ENCODE data around the gene MAGI2. TPM values are rescaled to one million over a fixed set of nuclear protein-coding genes. Genes with fewer than 3 reads are reported as not detected.
A peak's percentile ranks its signal among the peaks of the same experiment; 100 is the strongest.

MAGI2 gene
- total and polyA plus RNA-seq, 4 donors, result 43.4 to 61.3 (median 50.1) TPM

- WGBS (ENCODE audit: insufficient coverage), result no CpG with 5 or more reads among the region's 1 CpG
- H3K27ac ChIP-seq (ENCODE audit: low read depth, low read length), result no peak overlapping the region
Measured at GRCh38 chr7:78148166-78148894, 1305.1 kb downstream of the MAGI2 start.

DNA sequence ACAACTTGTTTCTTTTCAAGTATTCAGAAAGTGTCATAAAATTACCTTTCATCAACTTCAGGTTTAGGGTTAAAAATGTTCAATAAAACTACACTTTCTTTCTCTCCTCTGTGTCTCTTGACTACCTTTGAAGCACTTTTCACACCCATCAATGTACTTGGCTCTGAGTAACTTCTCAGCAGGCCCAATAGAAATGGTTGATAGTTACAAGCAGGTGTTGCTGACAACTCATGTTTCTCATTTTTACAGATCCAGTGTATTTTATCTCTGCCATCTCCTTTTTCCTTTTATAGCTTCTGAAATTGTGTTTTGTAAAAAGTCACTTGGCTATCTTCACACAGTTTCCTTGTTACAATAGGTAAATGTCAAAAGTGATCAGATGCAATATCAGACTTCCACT is 1306.9 kb downstream of the MAGI2 start:
- Histone ChIP-seq H3K4me3 (ENCODE audit: low read depth, low read length) (no peak overlapping the region), H3K36me3 (ENCODE audit: control insufficient read depth, insufficient read depth, low read length) (no peaks in the 10 kb centered on the region), H3K9me3 (ENCODE audit: control insufficient read depth, insufficient read depth, low read length) (no peaks in the 10 kb centered on the region), H3K4me1 (ENCODE audit: control insufficient read depth, insufficient read depth, low read length) (peaks cover 3% of the 10 kb centered on the region), H3K27ac (ENCODE audit: low read depth, low read length) (no peak overlapping the region), H3K27me3 (ENCODE audit: control insufficient read depth, insufficient read depth, low read length) (no peaks in the 10 kb centered on the region)
- no peak for DNase-seq (ENCODE audit: low read depth in 4 of 6, low spot score in 6 of 6)

More at GRCh38 chr7:78148166-78148894, 1305.1 kb downstream of the MAGI2 start:
- H3K9me3 ChIP-seq (ENCODE audit: control insufficient read depth, insufficient read depth, low read length), result no peaks in the 10 kb centered on the region
- no peaks in the 10 kb centered on the region for H3K36me3 ChIP-seq (ENCODE audit: control insufficient read depth, insufficient read depth, low read length)
- peaks cover 3% of the 10 kb centered on the region for H3K4me1 ChIP-seq (ENCODE audit: control insufficient read depth, insufficient read depth, low read length)
- H3K27me3 ChIP-seq (ENCODE audit: control insufficient read depth, insufficient read depth, low read length), result no peaks in the 10 kb centered on the region
- H3K4me3 ChIP-seq (ENCODE audit: low read depth, low read length), result no peak overlapping the region
- no peak for DNase-seq (ENCODE audit: low read depth in 4 of 6, low spot score in 6 of 6)

DNA sequence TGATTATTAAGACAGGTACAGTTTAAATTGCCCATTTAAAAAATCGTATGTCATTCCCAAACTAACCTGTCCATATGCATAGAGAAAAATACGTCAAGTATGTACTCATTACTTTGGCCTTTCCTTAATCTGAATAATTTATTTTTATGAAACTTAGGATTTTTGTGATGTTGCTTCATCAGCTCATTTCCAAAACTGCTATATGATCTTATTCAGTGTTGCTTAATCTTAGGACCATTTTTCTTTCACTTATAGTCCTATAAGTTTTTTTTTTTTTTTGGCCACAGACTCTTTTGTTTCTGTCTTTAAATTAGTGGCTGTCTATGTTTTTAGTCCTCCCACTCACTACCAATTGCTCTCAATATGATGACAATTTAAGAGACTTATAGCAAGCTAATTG is 1309.8 kb downstream of the MAGI2 start:
- Histone ChIP-seq H3K9me3 (ENCODE audit: control insufficient read depth, insufficient read depth, low read length) (no peaks in the 10 kb centered on the region), H3K4me1 (ENCODE audit: control insufficient read depth, insufficient read depth, low read length) (no peaks in the 10 kb centered on the region), H3K36me3 (ENCODE audit: control insufficient read depth, insufficient read depth, low read length) (no peaks in the 10 kb centered on the region), H3K27ac (ENCODE audit: low read depth, low read length) (no peak overlapping the region), H3K27me3 (ENCODE audit: control insufficient read depth, insufficient read depth, low read length) (no peaks in the 10 kb centered on the region), H3K4me3 (ENCODE audit: low read depth, low read length) (no peak overlapping the region)
- no CpG with 5 or more reads among the region's 2 CpGs for WGBS (ENCODE audit: insufficient coverage)
- no peak for DNase-seq (ENCODE audit: low read depth in 4 of 6, low spot score in 6 of 6)

GRCh38 chr7:78141522-78142281 is 1311.8 kb downstream of the MAGI2 start:
- Histone ChIP-seq H3K27me3 (ENCODE audit: control insufficient read depth, insufficient read depth, low read length) (no peaks in the 10 kb centered on the region), H3K27ac (ENCODE audit: low read depth, low read length) (no peak overlapping the region), H3K4me1 (ENCODE audit: control insufficient read depth, insufficient read depth, low read length) (no peaks in the 10 kb centered on the region), H3K4me3 (ENCODE audit: low read depth, low read length) (no peak overlapping the region), H3K36me3 (ENCODE audit: control insufficient read depth, insufficient read depth, low read length) (no peaks in the 10 kb centered on the region), H3K9me3 (ENCODE audit: control insufficient read depth, insufficient read depth, low read length) (no peaks in the 10 kb centered on the region)
- DNase-seq (ENCODE audit: low read depth in 4 of 6, low spot score in 6 of 6), result peak in 1 of 6 donors; percentile 87
- WGBS (ENCODE audit: insufficient coverage), result no CpG with 5 or more reads among the region's 9 CpGs

- no peaks in the 10 kb centered on the region for H3K27me3 ChIP-seq (ENCODE audit: control insufficient read depth, insufficient read depth, low read length)
- DNase-seq (ENCODE audit: low read depth in 4 of 6, low spot score in 6 of 6), result no peak
- no CpG with 5 or more reads among the region's 2 CpGs for WGBS (ENCODE audit: insufficient coverage)
- no peak overlapping the region for H3K27ac ChIP-seq (ENCODE audit: low read depth, low read length)
- H3K4me1 ChIP-seq (ENCODE audit: control insufficient read depth, insufficient read depth, low read length), result no peaks in the 10 kb centered on the region
- no peaks in the 10 kb centered on the region for H3K9me3 ChIP-seq (ENCODE audit: control insufficient read depth, insufficient read depth, low read length)
- H3K4me3 ChIP-seq (ENCODE audit: low read depth, low read length), result no peak overlapping the region
- H3K36me3 ChIP-seq (ENCODE audit: control insufficient read depth, insufficient read depth, low read length), result no peaks in the 10 kb centered on the region
Measured at GRCh38 chr7:78140109-78140508, 1313.4 kb downstream of the MAGI2 start.

DNA sequence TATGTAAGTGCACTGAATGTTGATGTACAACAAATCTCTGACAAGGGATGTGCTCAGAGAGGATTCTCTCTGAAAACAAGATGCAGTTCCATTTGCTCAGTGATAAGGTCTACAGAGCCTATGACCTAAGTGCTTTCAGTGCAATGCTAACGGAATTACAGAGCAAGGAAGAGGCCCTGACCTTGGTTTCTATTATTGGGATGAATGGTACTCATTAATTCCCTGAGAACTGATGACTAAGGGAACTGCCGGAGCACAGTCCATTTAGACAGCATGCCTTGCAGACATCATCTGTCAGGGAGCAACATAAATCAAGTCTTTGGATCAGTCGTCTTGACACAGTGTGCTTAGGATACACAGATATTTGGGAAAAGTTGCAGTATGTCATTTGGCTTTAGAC is 1314.1 kb downstream of the MAGI2 start:
- H3K36me3 ChIP-seq (ENCODE audit: control insufficient read depth, insufficient read depth, low read length), result peaks cover 4% of the 10 kb centered on the region
- H3K9me3 ChIP-seq (ENCODE audit: control insufficient read depth, insufficient read depth, low read length), result no peaks in the 10 kb centered on the region
- DNase-seq (ENCODE audit: low read depth in 4 of 6, low spot score in 6 of 6), result peak in 2 of 6 donors; percentile 27 to 69
- H3K4me3 ChIP-seq (ENCODE audit: low read depth, low read length), result no peak overlapping the region
- no peaks in the 10 kb centered on the region for H3K27me3 ChIP-seq (ENCODE audit: control insufficient read depth, insufficient read depth, low read length)
- no peak overlapping the region for H3K27ac ChIP-seq (ENCODE audit: low read depth, low read length)
- WGBS (ENCODE audit: insufficient coverage), result 38% methylated on average over 2 of the region's 3 CpGs
- no peaks in the 10 kb centered on the region for H3K4me1 ChIP-seq (ENCODE audit: control insufficient read depth, insufficient read depth, low read length)

DNA sequence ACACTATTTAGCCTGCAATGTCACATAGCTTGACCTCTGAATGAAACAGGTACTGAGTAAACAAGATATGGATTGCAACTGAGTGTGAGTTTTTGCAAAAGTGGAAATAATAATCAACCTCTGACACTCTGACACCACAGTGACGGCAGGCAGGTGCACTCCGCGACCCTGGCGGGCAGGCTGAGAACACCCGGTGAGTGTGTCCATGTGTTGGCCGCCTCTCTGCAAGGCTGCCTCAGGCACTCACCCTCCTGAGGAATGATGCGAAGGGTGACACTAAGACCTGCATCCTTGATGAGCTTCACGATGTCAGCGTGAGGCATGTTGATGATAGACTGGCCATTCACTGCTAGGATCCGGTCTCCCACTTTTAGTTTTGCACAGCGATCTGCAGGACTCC is 1318.7 kb downstream of the MAGI2 start:
- Histone ChIP-seq H3K27ac (ENCODE audit: low read depth, low read length) (no peak overlapping the region), H3K4me3 (ENCODE audit: low read depth, low read length) (no peak overlapping the region), H3K27me3 (ENCODE audit: control insufficient read depth, insufficient read depth, low read length) (no peaks in the 10 kb centered on the region), H3K4me1 (ENCODE audit: control insufficient read depth, insufficient read depth, low read length) (no peaks in the 10 kb centered on the region), H3K9me3 (ENCODE audit: control insufficient read depth, insufficient read depth, low read length) (no peaks in the 10 kb centered on the region), H3K36me3 (ENCODE audit: control insufficient read depth, insufficient read depth, low read length) (peaks cover 9% of the 10 kb centered on the region)
- DNase-seq (ENCODE audit: low read depth in 4 of 6, low spot score in 6 of 6), result no peak
- WGBS (ENCODE audit: insufficient coverage), result 88% methylated on average over 10 of the region's 11 CpGs

DNA sequence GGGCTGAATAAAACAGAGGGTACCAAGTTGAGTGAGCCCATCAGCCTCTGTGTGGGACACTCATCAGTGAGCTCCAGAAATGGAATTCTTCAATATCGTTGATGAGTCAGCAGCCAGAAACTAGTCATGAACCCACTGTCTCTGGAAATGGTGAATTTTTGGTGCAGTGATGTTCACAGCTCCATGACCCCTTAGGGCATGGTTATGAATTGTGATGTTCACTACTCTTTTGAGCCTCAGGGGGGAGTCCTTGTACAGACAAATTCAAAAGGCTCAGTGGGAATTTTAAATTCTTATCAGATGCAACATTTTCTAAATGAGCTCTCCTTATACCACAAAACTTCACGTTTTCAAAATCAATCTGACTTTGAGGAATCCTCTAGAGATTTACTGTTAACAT is 1319.2 kb downstream of the MAGI2 start:
- WGBS (ENCODE audit: insufficient coverage), result 88% methylated on average over 1 of the region's 2 CpGs
- Histone ChIP-seq H3K27me3 (ENCODE audit: control insufficient read depth, insufficient read depth, low read length) (no peaks in the 10 kb centered on the region), H3K4me1 (ENCODE audit: control insufficient read depth, insufficient read depth, low read length) (no peaks in the 10 kb centered on the region), H3K27ac (ENCODE audit: low read depth, low read length) (no peak overlapping the region), H3K36me3 (ENCODE audit: control insufficient read depth, insufficient read depth, low read length) (peaks cover 9% of the 10 kb centered on the region), H3K9me3 (ENCODE audit: control insufficient read depth, insufficient read depth, low read length) (no peaks in the 10 kb centered on the region), H3K4me3 (ENCODE audit: low read depth, low read length) (no peak overlapping the region)
- DNase-seq (ENCODE audit: low read depth in 4 of 6, low spot score in 6 of 6), result peak in 1 of 6 donors; percentile 44

DNA sequence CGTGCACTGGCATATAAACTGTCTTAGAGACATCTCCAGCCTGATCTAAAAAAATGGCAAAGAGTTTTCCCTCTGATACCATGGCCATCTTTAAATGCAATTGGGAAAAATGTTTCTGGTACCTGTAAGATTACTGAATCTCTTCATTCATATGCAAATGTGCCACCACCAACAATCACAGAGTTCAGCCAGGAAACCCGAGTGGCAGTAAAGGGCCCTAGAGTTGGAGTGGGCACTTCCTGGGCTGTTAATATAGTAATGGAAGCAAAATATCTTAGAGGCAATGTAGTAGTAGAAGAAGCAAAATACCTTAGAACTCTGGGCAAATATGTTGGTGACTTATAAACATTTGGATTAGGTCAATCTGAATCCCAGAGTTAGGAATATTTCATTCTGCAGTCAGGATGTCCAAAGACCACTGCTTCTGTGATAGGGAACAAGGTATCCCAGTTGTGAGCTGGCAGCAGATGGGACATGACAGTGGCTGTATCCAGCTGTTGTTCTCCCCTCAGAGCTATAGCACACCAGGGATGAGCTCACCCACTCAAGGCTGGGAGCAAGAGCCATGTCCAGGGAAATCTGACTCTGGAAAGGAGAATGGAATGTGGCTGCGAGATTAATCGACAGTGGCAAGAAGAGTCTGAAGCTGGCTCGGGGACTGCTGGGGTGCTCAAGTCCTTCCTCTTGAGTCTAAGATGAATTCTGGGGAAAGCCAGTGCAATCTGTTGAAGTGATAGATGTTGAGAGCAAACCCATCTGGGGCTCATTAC is 1322.8 kb downstream of the MAGI2 start:
- H3K9me3 ChIP-seq (ENCODE audit: control insufficient read depth, insufficient read depth, low read length), result no peaks in the 10 kb centered on the region
- H3K4me1 ChIP-seq (ENCODE audit: control insufficient read depth, insufficient read depth, low read length), result no peaks in the 10 kb centered on the region
- H3K36me3 ChIP-seq (ENCODE audit: control insufficient read depth, insufficient read depth, low read length), result peaks cover 11% of the 10 kb centered on the region
- H3K27me3 ChIP-seq (ENCODE audit: control insufficient read depth, insufficient read depth, low read length), result no peaks in the 10 kb centered on the region
- H3K27ac ChIP-seq (ENCODE audit: low read depth, low read length), result no peak overlapping the region
- DNase-seq (ENCODE audit: low read depth in 4 of 6, low spot score in 6 of 6), result no peak
- 75% methylated on average over 3 of the region's 5 CpGs for WGBS (ENCODE audit: insufficient coverage)
- H3K4me3 ChIP-seq (ENCODE audit: low read depth, low read length), result no peak overlapping the region

Data from spinal cord (tissue), 10 donors.